ENCODE measurements around the gene FSD1. TPM values are rescaled to one million over a fixed set of nuclear protein-coding genes. Genes with fewer than 3 reads are reported as not detected.

Gene FSD1
- total RNA-seq: 0.13 and 0.26 TPM in 2 replicates

DNA sequence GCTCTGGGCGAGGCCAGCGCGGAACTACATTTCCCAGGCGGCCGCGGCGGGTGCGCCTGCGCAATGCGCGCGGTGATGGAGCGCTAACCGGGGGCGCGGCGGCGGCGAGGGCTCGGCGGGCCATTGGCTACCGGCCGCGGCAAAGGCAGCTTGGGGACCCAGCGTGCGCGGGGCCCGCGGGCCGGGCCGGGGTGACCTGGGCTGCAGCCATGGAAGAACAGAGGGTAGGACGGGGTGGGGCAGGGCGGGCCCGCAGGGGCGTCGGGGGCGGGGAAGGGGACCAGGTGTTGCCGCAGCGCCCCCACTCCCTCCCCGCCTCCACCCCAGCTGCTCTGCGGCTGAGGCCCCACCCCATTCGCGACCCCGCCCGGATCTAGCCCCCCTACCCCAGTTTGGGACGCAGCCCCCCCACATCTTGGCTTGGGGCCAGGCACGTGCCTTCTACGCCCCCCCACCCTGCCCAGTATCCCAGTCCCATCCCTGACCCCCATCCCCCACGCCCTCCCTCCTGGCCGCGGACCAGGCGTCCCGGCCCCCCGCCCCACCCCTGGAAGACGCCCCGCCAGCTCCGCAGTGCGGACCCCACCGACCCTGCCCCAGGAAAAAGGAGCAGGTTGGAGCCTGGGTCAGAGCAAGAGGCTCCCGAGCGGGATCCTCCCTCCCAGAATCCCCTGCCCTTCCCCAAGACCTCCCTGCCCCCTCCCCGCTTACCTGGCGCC is at the start of gene FSD1:
TSS of gene FSD1 (plus strand) at position 61 of the 719 bp plus-strand sequence. CDS start at position 210, 149 bp downstream.
- TF ChIP-seq, protein P1, sequence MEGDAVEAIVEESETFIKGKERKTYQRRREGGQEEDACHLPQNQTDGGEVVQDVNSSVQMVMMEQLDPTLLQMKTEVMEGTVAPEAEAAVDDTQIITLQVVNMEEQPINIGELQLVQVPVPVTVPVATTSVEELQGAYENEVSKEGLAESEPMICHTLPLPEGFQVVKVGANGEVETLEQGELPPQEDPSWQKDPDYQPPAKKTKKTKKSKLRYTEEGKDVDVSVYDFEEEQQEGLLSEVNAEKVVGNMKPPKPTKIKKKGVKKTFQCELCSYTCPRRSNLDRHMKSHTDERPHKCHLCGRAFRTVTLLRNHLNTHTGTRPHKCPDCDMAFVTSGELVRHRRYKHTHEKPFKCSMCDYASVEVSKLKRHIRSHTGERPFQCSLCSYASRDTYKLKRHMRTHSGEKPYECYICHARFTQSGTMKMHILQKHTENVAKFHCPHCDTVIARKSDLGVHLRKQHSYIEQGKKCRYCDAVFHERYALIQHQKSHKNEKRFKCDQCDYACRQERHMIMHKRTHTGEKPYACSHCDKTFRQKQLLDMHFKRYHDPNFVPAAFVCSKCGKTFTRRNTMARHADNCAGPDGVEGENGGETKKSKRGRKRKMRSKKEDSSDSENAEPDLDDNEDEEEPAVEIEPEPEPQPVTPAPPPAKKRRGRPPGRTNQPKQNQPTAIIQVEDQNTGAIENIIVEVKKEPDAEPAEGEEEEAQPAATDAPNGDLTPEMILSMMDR (IDR thresholded peaks at IDR 0.05; ENCODE audit: insufficient read depth, low read length, severe bottlenecking): no peak
- no peak for DNase-seq (ENCODE audit: low read depth)
- Histone ChIP-seq H3K27me3 (ENCODE audit: control insufficient read depth, insufficient read depth, low read length) (no peaks in the 10 kb centered on the region), H3K4me3 (ENCODE audit: low read depth, low read length) (no peak within 1 kb of the TSS), H3K36me3 (ENCODE audit: control insufficient read depth, insufficient read depth, low read length) (no peaks in the 10 kb centered on the region)
- FAIRE-seq: no peak

DNA sequence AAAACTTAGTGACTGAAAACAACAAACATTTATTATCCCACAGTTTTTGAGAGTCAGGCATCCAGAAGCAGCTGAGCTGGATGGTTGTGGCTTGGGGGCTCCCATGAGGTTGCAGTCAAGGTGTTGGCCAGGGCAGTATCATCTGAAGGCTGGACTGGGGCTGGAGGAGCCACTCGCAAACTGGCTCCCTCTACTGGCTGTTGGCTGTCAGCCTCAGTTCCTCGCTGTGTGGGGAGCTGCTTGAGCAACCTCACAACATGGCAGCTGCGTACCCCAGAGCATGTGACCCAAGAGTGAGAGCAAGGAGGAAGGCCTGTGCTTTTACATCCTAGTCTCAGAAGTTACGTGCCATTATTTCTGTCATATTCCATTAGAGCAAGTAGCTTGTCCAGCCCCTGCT is 47.8 kb upstream of the FSD1 start:
- no peak for FAIRE-seq
- H3K4me3 ChIP-seq (ENCODE audit: low read depth, low read length): no peak overlapping the region
- H3K36me3 ChIP-seq (ENCODE audit: control insufficient read depth, insufficient read depth, low read length): peaks cover 19% of the 10 kb centered on the region
- H3K27me3 ChIP-seq (ENCODE audit: control insufficient read depth, insufficient read depth, low read length): no peaks in the 10 kb centered on the region
- TF ChIP-seq, protein P1 (IDR thresholded peaks at IDR 0.05; ENCODE audit: insufficient read depth, low read length, severe bottlenecking): no peak
- DNase-seq (ENCODE audit: low read depth): no peak

DNA sequence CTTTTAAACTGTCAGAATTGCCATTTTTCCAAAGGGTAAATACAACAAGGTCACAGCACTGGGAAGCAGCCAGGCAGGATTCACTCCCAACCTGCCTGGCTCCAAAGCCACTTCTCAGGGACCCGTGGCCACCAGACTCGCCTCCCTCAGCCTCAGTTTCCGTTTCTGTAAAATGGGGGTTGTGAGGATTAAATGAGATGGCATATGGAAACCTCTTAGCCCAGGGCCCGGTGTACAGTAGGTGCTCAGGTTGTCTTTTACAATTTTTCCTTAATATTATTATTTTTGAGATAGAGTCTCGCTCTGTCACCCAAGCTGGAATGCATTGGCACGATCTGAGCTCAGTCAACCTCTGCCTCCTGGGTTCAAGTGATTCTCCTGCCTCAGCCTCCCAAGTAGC is 47.4 kb upstream of the FSD1 start:
- H3K4me3 ChIP-seq (ENCODE audit: low read depth, low read length): no peak overlapping the region
- FAIRE-seq: no peak
- peaks cover 21% of the 10 kb centered on the region for H3K36me3 ChIP-seq (ENCODE audit: control insufficient read depth, insufficient read depth, low read length)
- DNase-seq (ENCODE audit: low read depth): no peak
- TF ChIP-seq, protein P1 (IDR thresholded peaks at IDR 0.05; ENCODE audit: insufficient read depth, low read length, severe bottlenecking): no peak
- H3K27me3 ChIP-seq (ENCODE audit: control insufficient read depth, insufficient read depth, low read length): no peaks in the 10 kb centered on the region

DNA sequence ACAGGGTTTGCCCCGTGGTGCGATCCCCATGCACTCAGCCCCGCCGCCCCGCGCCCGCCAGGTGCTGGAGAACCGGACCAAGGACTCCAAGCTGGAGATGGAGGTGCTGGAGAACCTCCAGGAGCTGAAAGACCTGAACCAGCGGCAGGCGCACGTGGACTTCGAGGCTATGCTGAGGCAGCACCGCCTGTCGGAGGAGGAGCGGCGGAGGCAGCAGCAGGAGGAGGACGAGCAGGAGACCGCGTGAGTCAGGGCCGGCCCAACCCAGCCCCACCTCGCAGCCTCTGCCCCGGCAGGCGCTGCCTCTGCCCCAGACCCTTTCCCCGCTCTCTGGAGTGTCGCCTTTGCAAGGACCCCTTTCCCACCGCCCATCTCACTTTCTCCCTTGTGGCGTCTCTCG is 46.2 kb upstream of the FSD1 start:
- FAIRE-seq: no peak
- Histone ChIP-seq H3K4me3 (ENCODE audit: low read depth, low read length) (no peak overlapping the region), H3K36me3 (ENCODE audit: control insufficient read depth, insufficient read depth, low read length) (peaks cover 20% of the 10 kb centered on the region), H3K27me3 (ENCODE audit: control insufficient read depth, insufficient read depth, low read length) (no peaks in the 10 kb centered on the region)
- TF ChIP-seq, protein P1 (IDR thresholded peaks at IDR 0.05; ENCODE audit: insufficient read depth, low read length, severe bottlenecking): no peak
- DNase-seq (ENCODE audit: low read depth): no peak

DNA sequence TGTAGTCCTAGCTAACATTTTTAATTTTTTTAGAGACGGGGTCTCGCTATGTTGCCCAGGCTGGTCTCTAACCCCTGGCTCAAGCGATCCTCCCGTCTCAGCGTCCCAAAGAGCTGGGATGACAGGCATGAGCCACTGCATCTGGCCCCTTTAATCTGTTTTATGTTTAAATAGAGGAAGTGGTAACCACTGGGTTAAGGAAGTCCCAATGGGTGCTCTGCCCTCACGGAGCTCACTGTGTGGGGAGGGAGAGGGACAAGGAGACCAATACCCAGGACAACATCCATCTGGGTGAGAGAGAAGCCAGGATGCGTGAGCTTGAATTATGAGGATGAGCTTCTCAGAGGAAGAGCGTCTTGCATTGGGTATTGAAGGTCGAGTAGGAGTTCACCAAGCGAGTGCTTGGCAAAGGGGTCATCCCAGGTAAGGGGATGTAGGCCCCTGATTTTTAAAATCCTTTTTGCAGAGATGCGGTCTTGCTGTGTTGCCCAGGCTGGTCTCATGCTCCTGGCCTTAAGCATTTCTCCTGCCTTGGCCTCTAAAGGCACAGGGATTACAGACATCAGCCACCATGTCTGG is 43.7 kb upstream of the FSD1 start:
- TF ChIP-seq, protein P1 (IDR thresholded peaks at IDR 0.05; ENCODE audit: insufficient read depth, low read length, severe bottlenecking): no peak
- DNase-seq (ENCODE audit: low read depth): no peak
- no peaks in the 10 kb centered on the region for H3K27me3 ChIP-seq (ENCODE audit: control insufficient read depth, insufficient read depth, low read length)
- no peak overlapping the region for H3K4me3 ChIP-seq (ENCODE audit: low read depth, low read length)
- H3K36me3 ChIP-seq (ENCODE audit: control insufficient read depth, insufficient read depth, low read length): peaks cover 12% of the 10 kb centered on the region
- no peak for FAIRE-seq

Measured in bronchial epithelial cell (primary cell).